HG03045 (cell line): ENCODE data around the gene GDI2.
A peak's percentile ranks its signal among the peaks of the same experiment; 100 is the strongest.
"Not testable (repeated sequence)": the region's sequence is repeated elsewhere in the genome, so short reads cannot be mapped to it uniquely, and the experiment has no call there.

Experiments used
- ATAC-seq: cut with Tn5 transposase; IDR thresholded peaks from one replicate; pipeline ENCODE4 v1.9.1; 2021; ENCODE audit warnings: mild to moderate bottlenecking, moderate library complexity; ENCODE audit not compliant: unreplicated experiment

GDI2 gene

DNA sequence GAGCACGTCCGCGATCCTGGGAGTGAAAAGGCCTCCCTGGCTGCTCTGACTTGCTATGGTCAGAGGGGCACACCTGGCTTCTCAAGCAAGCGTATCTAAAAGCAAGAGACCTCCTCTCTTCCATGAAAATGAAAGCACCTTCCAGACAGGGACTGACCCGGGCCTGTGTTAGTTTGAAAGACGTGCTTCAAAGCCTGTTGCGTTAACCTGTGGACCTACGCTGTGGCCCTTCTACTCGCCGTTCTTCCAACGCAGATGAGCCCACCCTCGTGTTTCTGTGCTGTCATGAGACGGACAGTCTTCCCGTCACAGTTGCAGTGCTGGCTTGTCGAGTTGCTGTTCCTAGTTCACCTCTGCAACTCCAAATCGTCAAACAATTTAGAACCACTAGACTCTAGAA is 15.5 kb upstream of the GDI2 start:
- no peak for ATAC-seq

- no peak for ATAC-seq
Measured at GRCh38 chr10:5827841-5828240, 14.6 kb upstream of the GDI2 start.

- ATAC-seq: not testable (repeated sequence)
Measured at GRCh38 chr10:5826511-5826910, 13.3 kb upstream of the GDI2 start.

DNA sequence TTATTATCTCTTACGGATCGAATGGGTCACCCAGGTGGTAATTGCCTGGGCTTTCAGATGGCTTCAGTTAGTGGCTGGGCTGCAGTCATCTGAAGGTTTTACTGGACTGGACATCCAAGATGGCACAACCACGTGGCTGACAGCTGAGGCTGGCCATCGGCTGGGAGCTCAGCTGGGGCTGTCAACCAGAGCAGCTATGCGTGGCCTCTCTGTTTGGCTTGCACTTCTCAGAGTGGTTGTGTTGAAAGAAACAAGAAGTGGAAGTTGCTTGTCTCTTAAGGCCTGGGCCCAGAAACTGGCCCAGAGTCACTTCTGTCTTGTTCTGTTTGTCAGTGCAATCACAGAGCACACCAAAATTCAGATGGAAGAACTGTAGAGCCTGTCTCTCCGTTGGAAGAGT is 5.7 kb upstream of the GDI2 start:
- ATAC-seq: no peak

DNA sequence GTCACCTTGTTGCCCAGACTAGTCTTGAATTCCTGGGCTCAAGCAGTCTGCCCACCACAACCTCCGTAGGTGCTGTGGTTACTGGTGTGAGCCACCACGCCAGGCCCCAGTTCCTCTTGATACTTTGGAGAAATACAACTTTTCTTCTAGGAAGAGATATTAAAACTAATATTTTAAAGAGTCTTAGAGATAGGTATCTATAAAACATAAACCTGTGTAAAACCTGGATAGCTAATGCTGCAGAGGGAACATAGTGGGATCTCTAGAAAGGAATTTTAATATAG is 4.8 kb upstream of the GDI2 start:
- ATAC-seq: no peak

DNA sequence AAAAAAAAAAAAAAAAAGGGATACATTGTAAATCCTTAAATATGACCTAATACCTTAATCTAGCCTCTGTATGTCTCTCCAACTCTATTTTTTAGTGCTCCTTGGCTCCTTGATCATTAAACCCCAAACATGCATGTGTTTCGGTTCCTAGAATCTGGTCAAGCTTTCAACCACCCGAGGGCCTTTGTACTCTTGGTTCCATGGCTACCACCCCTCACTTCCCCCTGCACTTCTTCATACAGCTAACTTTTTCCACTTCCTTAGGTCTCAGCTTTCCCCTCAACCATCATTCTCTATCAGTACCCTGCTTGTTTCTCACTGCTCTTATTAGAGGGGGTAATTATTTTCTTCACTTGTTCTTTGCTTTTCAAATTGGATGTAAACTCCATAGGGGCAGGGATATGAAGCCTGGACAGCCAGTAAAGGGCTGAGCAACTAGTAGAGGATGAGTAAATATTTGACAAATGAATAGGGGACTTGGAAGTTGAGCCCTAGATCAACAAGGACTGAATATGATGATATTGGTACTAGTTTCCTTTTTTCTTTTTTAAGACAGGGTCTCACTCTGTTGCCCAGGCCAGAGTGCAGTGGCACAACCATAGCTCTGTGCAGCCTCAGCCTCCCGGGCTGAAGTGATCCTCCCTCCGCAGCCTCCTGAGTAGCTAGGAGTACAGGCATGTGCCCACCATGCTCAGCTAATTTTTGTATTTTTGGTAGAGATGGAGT is 4.3 kb upstream of the GDI2 start:
- ATAC-seq: no peak

GRCh38 chr10:5816170-5816569 is 2.9 kb upstream of the GDI2 start:
- no peak for ATAC-seq

- no peak for ATAC-seq
Measured at GRCh38 chr10:5814110-5815107, 1.2 kb upstream of the GDI2 start.

GRCh38 chr10:5813091-5813340 is 218 bp downstream of the GDI2 start:
- ATAC-seq: peak; percentile 31

- peak; percentile 28 for ATAC-seq
Measured at GRCh38 chr10:5812283-5813090, 747 bp downstream of the GDI2 start.

GRCh38 chr10:5811387-5811821 is 1.8 kb downstream of the GDI2 start:
- no peak for ATAC-seq

GRCh38 chr10:5810225-5810624 is 3.0 kb downstream of the GDI2 start:
- ATAC-seq: no peak

DNA sequence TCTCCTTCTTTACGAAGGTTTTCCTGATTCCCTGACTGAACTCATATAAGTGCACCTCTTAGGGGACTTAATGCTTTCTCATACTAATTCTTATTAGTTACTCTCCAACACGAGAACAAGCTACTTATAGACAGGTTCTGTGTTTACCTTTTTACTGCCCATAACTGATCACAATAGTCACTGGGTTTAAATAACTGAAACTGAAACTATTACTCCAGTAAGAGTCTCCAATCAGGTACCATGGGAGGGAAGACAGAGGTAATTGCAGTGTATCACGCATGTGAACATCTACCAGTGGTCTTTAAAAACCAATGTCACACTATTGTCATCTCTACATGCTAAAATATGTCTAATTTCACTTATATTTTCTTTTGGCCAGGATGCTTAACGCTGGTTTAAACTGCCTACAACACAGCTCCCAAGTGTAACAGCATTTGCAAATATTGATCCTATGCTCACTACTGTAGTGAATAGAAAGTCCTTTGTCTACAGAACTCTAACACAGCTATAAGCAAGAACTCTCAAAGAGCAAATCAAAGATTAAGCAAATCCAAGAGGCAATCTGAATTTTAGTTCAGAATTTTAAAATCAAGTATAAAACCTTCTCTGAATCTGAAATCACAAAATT is 3.6 kb downstream of the GDI2 start:
- ATAC-seq: no peak

- ATAC-seq: not testable (repeated sequence)
Measured at GRCh38 chr10:5808783-5809392, 4.3 kb downstream of the GDI2 start.

- ATAC-seq: no peak
Measured at GRCh38 chr10:5806745-5807144, 6.5 kb downstream of the GDI2 start.

DNA sequence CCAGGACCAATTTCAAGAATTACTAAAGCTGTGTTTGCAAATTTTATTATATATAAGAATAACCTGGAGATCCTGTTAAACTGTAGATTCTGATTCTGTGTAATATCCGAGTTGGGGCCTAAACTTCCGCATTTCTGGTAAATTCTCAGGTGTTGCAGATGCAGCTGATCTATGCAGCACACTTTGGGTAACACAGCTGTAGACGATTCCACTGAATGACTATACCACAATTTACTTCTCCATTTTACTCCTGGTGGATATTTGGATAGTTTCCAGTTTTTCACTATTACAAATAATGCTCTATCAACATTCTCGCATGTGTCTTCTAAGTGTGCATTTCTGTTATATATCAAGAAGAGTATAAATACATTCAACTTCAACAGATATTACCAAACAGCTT is 7.5 kb downstream of the GDI2 start:
- no peak for ATAC-seq

- no peak for ATAC-seq
Measured at GRCh38 chr10:5805260-5805659, 8.0 kb downstream of the GDI2 start.

- no peak for ATAC-seq
Measured at GRCh38 chr10:5804386-5804785, 8.8 kb downstream of the GDI2 start.

GRCh38 chr10:5800782-5801181 is 12.5 kb downstream of the GDI2 start:
- ATAC-seq: no peak

DNA sequence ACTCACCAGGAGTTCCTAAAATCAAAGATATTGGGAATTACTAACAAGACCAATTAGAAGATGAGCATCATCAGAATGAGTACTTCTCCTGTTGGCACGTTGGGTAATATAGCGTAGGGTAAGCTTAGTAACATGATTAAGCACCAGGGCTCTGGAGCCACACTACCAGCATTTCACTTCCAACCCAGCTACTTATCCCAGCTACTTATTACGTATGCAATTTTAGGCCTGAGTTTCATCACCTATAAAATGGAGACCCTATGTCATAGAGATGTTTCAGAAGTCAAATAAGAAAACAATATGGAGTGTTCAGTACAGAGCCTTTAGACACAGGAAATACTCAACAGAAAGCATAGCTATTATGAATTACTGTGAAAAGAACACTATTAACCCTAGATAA is 19.0 kb downstream of the GDI2 start:
- ATAC-seq: no peak

DNA sequence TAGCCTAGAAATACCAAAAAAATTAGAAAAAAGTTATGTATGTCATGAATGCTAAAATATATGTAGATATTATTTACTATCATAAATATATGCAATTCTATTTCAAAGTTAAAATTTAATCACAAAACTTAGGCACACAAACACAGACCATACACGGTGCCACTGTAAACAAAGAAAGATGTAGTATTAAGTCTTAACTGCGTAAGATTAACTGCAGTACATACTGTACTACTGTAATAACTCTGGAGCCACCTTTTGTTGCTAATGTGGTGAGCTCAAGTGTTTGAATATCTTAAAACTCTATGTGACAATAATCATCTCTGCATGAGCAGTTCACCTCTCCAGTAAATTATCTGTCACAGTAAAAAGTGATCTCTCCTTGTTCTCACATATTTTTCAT is 23.6 kb downstream of the GDI2 start:
- ATAC-seq: no peak
